PC-9 (cell line): ENCODE measurements around the gene MRPL53.

Experiments
- EZH2 ChIP-seq: fragments of 200-600 bp; sonication (generic); IDR thresholded peaks from 2 replicates; pipeline ENCODE4 v1.8.0; 2017; ENCODE audit warnings: antibody characterized with exemption, low read depth
- TF ChIP-seq, protein P1 (sequence below): fragments of 200-600 bp; sonication (generic); conservative IDR thresholded peaks from 2 replicates; pipeline ENCODE4 v1.6.1; 2017; ENCODE audit warnings: mixed run types, antibody characterized with exemption, mild to moderate bottlenecking, moderate library complexity

DNA sequence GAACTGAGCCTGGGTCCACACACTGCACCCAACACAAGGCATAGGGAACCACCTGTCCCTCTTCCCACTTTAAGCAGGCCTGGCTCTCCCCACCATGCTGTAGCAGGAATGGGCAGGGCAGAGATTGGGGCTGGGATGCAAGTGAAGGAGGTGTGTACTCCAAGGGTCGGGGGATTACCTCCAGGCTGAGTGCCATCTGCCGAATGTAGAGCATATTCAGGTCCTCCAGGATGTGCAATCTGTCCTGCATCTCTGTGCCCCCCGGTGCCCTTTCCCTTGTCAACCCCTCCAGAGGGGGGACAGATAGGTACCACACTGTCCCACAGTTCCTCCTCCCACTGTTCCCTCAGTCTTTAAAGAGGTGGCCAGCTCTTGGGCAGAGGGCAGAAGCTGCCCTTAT is 33.1 kb downstream of the MRPL53 start:
- TF ChIP-seq, protein P1, sequence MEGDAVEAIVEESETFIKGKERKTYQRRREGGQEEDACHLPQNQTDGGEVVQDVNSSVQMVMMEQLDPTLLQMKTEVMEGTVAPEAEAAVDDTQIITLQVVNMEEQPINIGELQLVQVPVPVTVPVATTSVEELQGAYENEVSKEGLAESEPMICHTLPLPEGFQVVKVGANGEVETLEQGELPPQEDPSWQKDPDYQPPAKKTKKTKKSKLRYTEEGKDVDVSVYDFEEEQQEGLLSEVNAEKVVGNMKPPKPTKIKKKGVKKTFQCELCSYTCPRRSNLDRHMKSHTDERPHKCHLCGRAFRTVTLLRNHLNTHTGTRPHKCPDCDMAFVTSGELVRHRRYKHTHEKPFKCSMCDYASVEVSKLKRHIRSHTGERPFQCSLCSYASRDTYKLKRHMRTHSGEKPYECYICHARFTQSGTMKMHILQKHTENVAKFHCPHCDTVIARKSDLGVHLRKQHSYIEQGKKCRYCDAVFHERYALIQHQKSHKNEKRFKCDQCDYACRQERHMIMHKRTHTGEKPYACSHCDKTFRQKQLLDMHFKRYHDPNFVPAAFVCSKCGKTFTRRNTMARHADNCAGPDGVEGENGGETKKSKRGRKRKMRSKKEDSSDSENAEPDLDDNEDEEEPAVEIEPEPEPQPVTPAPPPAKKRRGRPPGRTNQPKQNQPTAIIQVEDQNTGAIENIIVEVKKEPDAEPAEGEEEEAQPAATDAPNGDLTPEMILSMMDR, result no peak
- TF ChIP-seq EZH2, result no peak
